RWPE1 (cell line): ENCODE data around the gene CENPA.

Source experiments
- CTCF ChIA-PET: fragments of 350-600 bp; sonication (Branson Sonifier 250); formaldehyde crosslinking; extraction: SDS; loops from one replicate; lab custom pipeline; 2021; lab: Yijun Ruan, JAX
- POLR2A ChIA-PET: fragments of 400-600 bp; formaldehyde crosslinking; extraction: SDS; loops from one replicate; lab custom pipeline; 2020; ENCODE audit warnings: antibody characterized with exemption; ENCODE audit not compliant: low non-redundant PET; lab: Yijun Ruan, JAX
- DNase-seq: peaks from one replicate; pipeline ENCODE4 v3.0.0; 2012; ENCODE audit warnings: low spot score
- H3K27ac ChIP-seq: fragments of 450-650 bp; 2 replicates; pipeline ENCODE4 v1.5.1; 2017
- TF ChIP-seq, protein P1 (sequence below): fragments of 450-650 bp; conservative IDR thresholded peaks from 2 replicates; pipeline ENCODE4 v1.5.1; 2017; ENCODE audit warnings: low read depth, mild to moderate bottlenecking

The CENPA gene

DNA sequence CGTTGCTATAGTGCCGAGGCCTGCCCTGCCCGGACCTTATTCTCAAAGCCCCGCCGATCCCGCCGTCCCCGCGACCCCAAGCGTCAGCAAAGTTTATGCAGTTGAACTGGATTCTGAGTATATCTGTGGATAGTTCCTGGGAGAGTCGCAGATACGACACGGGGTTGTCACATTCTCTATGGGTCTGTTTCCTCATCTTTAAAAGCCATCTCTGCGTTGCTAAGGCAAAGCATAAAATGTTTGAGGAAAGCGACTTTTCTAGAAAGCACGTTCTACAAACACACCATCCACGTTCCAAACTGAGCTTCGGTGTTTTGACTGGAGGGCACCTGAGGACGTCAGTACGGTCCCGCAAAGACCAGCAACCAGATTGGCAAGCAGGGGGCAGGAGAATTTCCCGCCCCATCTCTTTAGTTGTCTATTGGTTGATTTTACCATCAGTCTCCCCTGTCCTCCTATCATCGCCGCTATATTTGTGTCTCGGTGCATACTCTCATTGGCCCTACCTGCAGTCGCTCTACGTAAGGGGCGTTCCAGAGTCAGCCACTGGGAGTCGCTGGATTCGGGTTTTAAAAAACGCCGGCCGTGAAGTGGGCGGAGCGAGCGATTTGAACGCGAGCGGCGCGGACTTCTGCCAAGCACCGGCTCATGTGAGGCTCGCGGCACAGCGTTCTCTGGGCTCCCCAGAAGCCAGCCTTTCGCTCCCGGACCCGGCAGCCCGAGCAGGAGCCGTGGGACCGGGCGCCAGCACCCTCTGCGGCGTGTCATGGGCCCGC lies at the start of gene CENPA:
Gene CENPA, plus strand, starts transcription at position 626 of the 776 bp plus-strand sequence. Its CDS starts 141 bp downstream, at position 767.
- CTCF ChIA-PET, result interaction anchor here (0.7 kb wide), 1 partner anchor 1474 kb away, joined by 4 read pairs; no protein-coding TSS in a partner anchor

DNA sequence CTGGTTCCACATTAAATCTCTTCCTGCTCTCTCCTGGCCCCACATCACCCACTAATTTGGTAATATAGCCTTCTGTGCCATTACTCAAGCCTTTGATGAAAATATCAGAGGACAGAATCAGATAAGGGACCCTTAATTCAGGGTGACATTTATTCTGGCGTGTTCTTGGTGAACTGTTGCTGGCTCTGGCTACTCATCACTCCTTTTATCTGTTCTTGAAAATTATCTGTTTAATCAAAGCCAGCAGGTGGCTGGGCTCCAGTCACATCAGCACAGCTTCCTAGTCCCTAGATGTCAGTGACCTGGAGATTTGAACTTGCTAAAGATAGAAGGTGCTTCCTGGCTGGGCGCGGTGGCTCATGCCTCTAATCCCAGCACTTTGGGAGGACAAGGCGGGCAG lies 48.6 kb upstream of the CENPA start:
- TF ChIP-seq, protein P1, sequence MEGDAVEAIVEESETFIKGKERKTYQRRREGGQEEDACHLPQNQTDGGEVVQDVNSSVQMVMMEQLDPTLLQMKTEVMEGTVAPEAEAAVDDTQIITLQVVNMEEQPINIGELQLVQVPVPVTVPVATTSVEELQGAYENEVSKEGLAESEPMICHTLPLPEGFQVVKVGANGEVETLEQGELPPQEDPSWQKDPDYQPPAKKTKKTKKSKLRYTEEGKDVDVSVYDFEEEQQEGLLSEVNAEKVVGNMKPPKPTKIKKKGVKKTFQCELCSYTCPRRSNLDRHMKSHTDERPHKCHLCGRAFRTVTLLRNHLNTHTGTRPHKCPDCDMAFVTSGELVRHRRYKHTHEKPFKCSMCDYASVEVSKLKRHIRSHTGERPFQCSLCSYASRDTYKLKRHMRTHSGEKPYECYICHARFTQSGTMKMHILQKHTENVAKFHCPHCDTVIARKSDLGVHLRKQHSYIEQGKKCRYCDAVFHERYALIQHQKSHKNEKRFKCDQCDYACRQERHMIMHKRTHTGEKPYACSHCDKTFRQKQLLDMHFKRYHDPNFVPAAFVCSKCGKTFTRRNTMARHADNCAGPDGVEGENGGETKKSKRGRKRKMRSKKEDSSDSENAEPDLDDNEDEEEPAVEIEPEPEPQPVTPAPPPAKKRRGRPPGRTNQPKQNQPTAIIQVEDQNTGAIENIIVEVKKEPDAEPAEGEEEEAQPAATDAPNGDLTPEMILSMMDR, result no peak
- ChIA-PET CTCF (interaction anchor here (0.6 to 1.4 kb wide), 2 partner anchors 131 to 161 kb away, joined by 3 read pairs; no protein-coding TSS in a partner anchor), POLR2A (no interaction called here)
- no peak for DNase-seq
- H3K27ac ChIP-seq, result no peak overlapping the region

More for the DNA sequence above, at the start of gene CENPA:
- POLR2A ChIA-PET, result no interaction called here
- DNase-seq, result peak; percentile 100
- TF ChIP-seq, protein P1, result no peak
- peak within 1 kb of the TSS; percentile 79 for H3K27ac ChIP-seq

DNA sequence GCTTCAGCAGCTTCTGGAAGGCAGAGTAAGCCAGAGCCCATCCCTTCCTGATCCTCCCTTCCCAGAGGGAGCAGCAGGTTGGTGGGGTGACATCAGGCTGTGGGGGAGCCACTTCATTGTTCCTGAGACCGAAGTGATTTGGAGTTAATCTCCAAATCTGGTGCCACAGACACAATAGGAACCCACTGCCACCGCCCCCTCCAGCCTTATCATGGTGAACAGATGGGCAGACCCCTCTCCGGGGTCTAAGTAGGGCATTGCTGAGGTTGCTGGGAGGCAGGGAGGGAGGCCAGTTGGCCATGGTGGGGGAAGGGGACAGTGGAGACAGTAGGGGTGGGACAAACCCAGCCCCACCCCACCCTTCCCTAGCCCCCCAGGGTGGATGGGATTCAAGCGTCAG lies 47.4 kb upstream of the CENPA start:
- TF ChIP-seq, protein P1, result no peak
- ChIA-PET POLR2A (interaction anchor here (0.6 kb wide), 1 partner anchor 1751 kb away, joined by 3 read pairs; no protein-coding TSS in a partner anchor), CTCF (interaction anchor here (0.7 kb wide), 1 partner anchor 1760 kb away, joined by 3 read pairs; no protein-coding TSS in a partner anchor)
- no peak for DNase-seq
- no peak overlapping the region for H3K27ac ChIP-seq

DNA sequence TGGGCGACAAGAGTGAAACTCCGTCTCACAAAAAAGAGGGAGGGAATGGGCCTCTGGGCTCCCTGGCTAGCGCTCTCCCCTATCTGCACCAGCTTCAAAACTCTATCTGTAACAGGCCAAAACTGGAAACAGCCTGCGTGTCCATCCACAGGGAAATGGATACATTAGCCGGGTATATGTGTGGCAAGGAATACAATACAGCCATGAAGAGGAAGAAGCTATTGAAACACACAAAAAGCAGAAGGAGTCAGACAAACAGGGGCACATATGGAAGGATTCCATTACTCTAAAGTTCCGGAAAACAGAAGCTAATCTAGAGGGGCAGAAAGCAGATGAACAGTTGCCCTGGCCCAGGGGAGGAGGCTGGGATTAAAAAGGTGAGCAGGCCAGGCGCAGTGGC lies 46.3 kb upstream of the CENPA start:
- no peak overlapping the region for H3K27ac ChIP-seq

DNA sequence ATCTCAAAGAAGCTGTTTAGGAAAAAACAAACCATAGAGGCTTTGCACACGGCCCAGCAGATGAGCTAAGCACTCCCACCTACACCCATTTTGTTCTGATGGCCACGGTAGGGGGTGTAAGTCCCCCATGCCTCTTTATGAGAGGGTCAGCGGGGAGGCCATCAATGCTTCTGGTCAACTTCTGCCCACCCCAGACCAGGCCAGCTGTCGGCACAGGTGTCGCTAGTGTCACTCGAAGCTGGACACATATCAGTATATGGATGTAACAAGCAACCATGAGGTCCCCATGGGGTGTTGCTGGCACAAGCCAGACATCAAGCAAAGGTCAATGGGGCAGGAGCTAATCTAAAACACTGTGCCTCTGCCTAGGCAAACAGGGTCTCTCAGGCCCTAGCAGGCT lies 45.5 kb upstream of the CENPA start:
- H3K27ac ChIP-seq, result no peak overlapping the region
- POLR2A ChIA-PET, result no interaction called here
- CTCF ChIA-PET, result interaction anchor here (0.7 kb wide), 1 partner anchor 45 kb away, joined by 3 read pairs; no protein-coding TSS in a partner anchor
- no peak for DNase-seq
- TF ChIP-seq, protein P1, result no peak

More for the DNA sequence above, 46.3 kb upstream of the CENPA start:
- CTCF ChIA-PET, result no interaction called here
- POLR2A ChIA-PET, result no interaction called here
- DNase-seq, result no peak
- TF ChIP-seq, protein P1, result no peak

DNA sequence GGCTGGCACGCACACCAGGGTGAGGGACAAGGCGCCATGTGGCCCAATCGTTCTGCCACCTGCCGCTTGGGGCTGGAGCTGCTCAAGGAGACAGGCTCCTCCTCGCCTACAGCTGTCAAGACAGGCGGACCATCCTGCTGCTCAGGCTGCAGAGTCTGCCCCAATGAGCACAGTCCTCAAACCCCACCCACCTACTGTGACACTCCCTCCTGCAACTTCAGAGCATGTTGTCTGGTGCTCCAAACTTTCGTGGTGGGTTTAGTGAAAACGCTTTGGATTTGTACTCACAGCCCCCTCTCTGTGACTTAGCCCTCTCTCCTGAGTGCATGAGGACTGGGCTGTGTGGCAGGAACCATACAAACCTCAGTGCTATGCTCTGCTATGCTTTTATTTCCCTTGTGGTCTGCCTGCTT lies 45.0 kb upstream of the CENPA start:
- POLR2A ChIA-PET, result no interaction called here
- no peak for DNase-seq
- H3K27ac ChIP-seq, result no peak overlapping the region
- CTCF ChIA-PET, result interaction anchor here (3.4 kb wide), 1 partner anchor 135 kb away, joined by 16 read pairs; no protein-coding TSS in a partner anchor
- TF ChIP-seq, protein P1, result no peak
